HG03045 (cell line): ENCODE results near the gene PPHLN1.

ENCODE experiments used
- ATAC-seq: cut with Tn5 transposase; IDR thresholded peaks from one replicate; pipeline ENCODE4 v1.9.1; 2021; ENCODE audit warnings: mild to moderate bottlenecking, moderate library complexity; ENCODE audit not compliant: unreplicated experiment

Gene PPHLN1

DNA sequence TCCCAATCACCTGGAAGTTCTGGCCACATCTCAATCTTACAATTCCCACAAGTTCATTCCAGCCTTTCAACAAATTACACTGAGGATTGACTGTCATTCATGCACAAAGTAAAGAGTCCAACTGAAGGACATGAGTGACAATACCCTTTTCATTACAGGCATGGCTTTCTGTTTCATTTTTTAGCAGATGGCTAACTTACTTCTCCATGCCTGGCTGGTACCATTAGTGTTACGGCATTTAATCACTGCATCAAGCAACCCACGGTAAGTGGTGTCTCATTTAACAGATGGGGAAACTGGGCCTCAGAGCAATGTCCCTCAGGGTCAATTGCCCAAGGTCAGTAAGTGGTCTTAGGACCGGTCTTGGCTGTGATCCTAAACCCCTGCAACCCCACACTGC, 149.1 kb downstream of the PPHLN1 start:
- peak; percentile 61 for ATAC-seq

DNA sequence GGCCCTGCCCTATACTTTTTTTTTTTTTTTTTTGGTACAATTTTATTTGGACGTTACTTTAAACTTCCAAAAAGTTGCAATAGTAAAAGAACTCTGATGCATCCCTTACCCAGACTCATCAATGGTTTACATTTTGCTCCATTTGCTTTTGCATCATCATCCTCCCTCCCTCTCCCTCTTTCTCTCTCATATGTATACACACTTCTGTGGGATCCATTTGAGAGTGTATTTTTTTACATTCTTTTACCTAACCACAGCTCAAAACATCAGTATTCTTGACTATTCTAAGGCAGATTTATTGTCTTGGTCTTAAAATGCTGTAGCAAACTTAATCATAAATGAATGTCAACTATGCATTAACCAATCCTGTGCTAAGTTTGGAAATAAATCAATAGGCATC, 152.0 kb downstream of the PPHLN1 start:
- no peak for ATAC-seq

DNA sequence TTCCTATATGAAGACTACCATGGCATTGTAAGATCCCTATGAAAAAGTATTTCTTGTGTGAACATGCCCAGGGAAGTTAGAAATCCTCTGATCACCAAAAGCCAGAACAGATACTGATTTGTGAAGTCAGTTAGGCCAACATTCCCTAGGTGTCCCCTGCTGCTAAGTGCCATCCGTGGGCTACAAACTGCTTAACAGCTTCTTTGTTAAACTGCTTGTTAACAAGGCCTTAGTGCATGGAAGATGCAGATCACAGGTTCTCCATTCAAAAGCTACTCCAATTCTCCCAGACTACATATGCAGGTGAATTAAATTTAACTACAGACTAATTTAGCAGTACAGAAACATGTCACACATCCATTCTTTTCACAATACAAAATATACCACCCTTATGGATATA, 155.4 kb downstream of the PPHLN1 start:
- no peak for ATAC-seq

DNA sequence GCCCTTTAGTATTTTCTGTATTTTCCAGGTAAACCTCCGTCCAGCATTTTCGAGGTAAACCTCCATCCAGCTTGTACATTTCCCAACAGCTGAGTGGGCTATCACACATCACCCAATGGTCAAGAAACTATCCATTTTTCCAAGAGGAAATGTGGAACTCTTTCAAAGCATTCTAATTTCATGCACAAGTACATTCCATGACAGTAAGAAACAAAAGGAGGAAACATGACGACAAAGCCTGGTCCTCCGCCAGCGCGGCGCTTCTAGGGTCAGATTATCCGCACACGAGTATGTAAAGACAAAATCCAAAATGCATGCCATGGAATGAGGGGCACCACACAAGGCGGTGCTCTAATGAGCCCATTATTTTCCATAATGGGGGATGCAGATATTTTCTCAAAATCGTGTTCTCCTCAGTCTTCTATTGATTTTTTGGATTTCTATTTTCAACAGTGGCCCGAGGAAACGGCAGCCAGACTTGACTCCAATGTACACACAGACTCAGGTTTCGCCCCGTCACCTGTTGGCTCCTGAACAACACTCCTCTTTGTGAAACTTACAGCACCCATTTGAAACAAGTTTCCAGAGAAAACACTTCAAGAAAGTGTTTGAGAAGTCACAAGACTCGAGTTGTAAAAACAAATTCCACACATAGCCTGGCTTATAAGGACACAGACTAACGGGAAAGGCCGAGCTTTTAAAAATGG, 156.2 kb downstream of the PPHLN1 start:
- ATAC-seq = no peak

DNA sequence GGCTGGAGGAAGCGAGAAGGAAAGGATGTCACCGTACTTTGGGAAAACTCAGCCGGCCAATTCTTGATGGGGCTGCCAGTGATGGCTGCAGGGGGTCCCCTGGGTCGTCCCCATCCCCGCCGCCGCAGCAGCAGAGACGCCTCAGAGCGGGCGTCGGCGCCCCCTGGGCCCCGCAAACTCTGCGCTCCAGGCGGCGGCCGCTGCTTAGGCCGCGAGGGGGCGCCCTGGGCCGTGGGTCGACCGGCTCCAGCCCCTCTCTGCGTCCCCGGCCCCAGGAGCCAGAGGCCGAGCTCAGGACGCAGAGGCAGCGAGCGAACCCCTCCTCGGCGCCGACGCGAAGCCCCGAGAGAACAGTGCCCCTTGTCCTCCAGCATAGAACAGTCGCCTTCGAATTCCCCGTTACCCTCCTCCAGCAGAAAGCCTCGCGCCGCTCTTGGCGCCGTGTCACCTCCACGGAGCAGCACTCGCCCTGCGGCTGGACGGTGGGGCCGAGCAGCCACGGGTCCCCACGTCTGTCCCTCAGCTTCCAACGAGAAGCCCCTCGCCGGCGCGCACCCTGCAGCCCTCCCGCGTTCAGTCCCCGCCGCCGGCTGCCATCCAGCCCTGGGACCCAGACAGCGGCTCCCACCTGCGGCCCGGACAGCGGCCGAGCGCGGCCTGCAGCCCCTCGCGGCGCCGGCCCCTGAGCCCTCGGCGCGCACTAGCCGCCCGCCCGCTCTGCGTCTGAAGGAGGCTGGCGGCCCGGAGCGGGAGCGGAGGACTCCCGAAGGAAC, 157.0 kb downstream of the PPHLN1 start:
- peak; percentile 80 for ATAC-seq

DNA sequence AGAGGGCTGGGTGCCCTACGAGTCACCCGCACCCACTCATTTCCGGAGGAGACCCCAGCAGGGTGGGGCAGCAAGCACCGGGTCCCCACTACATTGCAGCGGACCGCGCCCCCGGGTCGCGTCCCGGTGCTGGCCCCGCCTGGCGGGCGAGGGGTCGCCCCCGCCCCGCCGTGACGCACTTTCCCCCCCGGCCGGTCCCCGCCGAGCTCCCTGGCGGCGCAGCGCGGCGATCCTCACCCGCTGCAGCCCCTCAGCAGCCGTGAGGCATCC, 157.5 kb downstream of the PPHLN1 start:
- ATAC-seq = peak; percentile 42

DNA sequence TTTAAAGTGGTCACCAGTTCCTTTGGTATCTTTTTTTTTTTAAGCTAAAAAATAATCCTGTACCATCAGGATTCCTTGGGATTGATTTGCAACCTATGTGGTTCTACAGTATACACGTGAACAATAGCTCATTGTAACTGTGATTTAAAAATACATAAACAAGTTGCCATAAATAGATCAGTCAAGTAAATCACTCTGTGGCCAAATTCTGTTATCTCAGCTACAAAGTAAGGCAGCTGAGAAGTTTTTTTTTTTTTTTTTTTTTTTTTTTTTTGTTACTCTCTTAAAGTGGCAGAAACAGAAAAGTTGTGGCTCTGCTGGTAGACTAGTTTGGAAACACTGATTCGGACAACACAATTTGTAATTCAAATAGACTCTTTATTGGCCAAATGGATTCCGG, 159.0 kb downstream of the PPHLN1 start:
- ATAC-seq = no peak

DNA sequence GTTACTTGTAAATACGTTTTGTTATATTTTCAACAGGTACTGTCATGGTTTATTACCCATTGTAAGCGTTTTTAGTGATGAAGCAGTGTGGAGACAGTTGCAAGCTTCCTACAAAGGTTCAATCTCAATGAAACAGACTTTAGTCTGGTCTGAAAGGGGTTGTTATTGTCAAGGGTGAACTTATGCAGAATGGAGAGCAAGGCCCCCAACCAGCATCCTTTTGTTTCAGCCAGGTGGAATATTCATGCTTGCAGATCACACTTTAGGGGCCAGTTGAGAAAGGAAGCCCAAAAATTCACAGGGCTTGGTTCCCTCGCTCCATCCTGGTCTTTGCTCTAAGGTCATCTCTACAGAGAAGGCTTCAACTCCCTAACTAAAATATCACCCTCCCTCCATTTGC, 159.9 kb downstream of the PPHLN1 start:
- no peak for ATAC-seq

DNA sequence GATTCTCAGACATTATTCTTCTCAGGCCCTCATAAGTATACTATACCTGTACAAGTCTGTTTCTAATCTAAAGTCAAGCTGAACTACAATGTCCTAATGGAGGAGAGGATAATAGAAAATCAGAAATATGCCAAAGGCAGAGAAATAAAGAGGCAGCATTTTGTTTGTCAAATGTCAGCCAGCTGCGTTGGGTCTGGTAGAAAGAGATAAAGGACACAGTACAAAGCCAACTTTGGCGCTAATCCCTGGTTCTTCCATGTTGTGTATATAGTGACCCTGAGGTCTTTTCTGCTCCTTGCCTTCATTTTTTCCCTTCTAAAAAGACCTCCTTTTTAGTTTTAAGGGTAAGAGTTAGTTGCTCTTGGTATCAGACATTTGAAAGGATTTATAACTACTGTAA, 160.4 kb downstream of the PPHLN1 start:
- ATAC-seq = no peak

DNA sequence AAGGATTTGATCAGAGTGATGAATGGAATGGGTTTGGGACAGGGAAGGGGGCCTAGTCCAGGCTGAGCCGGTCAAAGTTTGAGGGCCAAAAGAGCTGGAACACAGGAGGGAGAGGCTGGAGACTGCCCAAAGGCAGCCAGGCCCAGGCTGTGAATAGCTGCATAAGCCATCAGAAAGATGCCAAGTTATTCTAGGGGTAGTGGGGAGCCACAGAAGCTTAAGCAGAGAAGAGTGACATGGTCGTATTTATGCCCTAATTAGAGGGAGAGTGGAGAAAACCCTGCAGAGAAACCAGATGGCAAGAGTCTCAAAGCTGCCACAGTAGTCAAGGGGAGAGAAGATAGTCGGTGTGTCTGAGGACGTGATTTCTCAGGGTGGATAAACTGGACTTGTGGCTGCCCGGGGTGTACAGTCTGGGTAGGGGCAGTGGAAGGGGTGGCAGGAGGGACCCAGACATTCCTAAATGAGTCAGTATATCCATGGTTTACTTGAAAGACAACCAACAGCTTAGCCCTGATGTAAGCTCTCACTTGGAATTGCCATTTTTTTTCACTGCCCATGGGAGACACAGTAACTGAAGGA, 164.4 kb downstream of the PPHLN1 start:
- ATAC-seq = no peak
